Loucy (cell line): ENCODE results near the gene EDARADD.

Source experiments
- H2AFZ ChIP-seq: fragments of 200-600 bp; sonication (generic); 2 replicates; pipeline ENCODE4 v1.6.0; 2016; ENCODE audit warnings: antibody characterized with exemption, mild to moderate bottlenecking, low read length, moderate library complexity
- H3F3A ChIP-seq: fragments of 200-600 bp; 2 replicates; pipeline ENCODE4 v1.6.0; 2016; ENCODE audit warnings: antibody characterized with exemption, low read depth, mild to moderate bottlenecking
- H3K27me3 ChIP-seq: fragments of 200-600 bp; sonication (generic); 2 replicates; pipeline ENCODE4 v1.6.1; 2014; ENCODE audit warnings: low read length, mild to moderate bottlenecking; ENCODE audit not compliant: insufficient read depth, poor library complexity, severe bottlenecking
- H3K36me3 ChIP-seq: fragments of 200-600 bp; sonication (generic); 2 replicates; pipeline ENCODE4 v1.6.1; 2016; ENCODE audit warnings: low read length; ENCODE audit not compliant: insufficient read depth
- H3K4me1 ChIP-seq: fragments of 200-600 bp; sonication (generic); 2 replicates; pipeline ENCODE4 v1.5.1; 2014; ENCODE audit warnings: low read length, mild to moderate bottlenecking; ENCODE audit not compliant: insufficient read depth, poor library complexity, severe bottlenecking
- H3K4me2 ChIP-seq: fragments of 200-600 bp; sonication (generic); 2 replicates; pipeline ENCODE4 v1.6.0; 2014; ENCODE audit warnings: antibody characterized with exemption, low read length, low read depth, mild to moderate bottlenecking; ENCODE audit not compliant: poor library complexity, severe bottlenecking
- H3K4me3 ChIP-seq: fragments of 200-600 bp; sonication (generic); 2 replicates; pipeline ENCODE4 v1.5.1; 2014; ENCODE audit warnings: low read length, mild to moderate bottlenecking, mixed read lengths; ENCODE audit not compliant: poor library complexity, severe bottlenecking
- H3K79me2 ChIP-seq: fragments of 200-600 bp; sonication (generic); 2 replicates; pipeline ENCODE4 v1.6.1; 2014; ENCODE audit warnings: low read length; ENCODE audit not compliant: insufficient read depth
- H3K9ac ChIP-seq: fragments of 200-600 bp; sonication (generic); 2 replicates; pipeline ENCODE4 v1.6.0; 2014; ENCODE audit warnings: mild to moderate bottlenecking, low read depth, low read length, moderate library complexity; ENCODE audit not compliant: poor library complexity, severe bottlenecking
- H3K9me2 ChIP-seq: fragments of 200-600 bp; sonication (generic); replicated peaks from 2 replicates; pipeline ENCODE4 v1.6.1; 2016; ENCODE audit warnings: low read depth, low read length, mixed read lengths
- H3K9me3 ChIP-seq: fragments of 200-600 bp; sonication (generic); 2 replicates; pipeline ENCODE4 v1.6.1; 2014; ENCODE audit warnings: mild to moderate bottlenecking, antibody characterized with exemption, low read length, low read depth; ENCODE audit not compliant: insufficient read depth
- H4K20me1 ChIP-seq: fragments of 200-600 bp; sonication (generic); 2 replicates; pipeline ENCODE4 v1.6.0; 2014; ENCODE audit warnings: antibody characterized with exemption, low read length, mild to moderate bottlenecking; ENCODE audit not compliant: insufficient read depth, poor library complexity, severe bottlenecking
- EZH2phosphoT487 ChIP-seq: fragments of 200-600 bp; IDR thresholded peaks from 2 replicates; pipeline ENCODE4 v1.6.1; 2018; ENCODE audit warnings: antibody characterized with exemption, mild to moderate bottlenecking, moderate library complexity, borderline replicate concordance
- TF ChIP-seq, protein P1 (sequence below): fragments of 200-600 bp; sonication (generic); conservative IDR thresholded peaks from 2 replicates; pipeline ENCODE4 v1.5.1; 2014; ENCODE audit warnings: mild to moderate bottlenecking, antibody characterized with exemption, low read length

The EDARADD gene

DNA sequence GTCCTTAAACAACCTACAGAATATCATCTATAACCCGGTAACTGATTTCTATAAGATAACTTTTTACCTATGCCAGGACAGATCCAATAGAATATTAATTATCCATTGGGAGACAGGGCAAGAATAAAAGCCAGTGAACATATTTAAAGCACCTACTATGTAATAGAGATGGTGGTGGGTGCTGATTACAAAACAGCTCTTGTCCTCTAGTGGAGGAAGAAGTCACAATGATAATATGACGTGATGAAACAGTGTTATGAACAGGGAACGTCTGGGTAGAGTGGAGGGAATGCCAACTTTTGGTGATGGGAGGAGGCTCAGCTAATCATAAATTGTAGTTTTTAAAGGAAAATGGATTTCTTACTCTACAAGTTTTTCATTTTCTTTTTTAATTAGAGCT lies 132.0 kb downstream of the EDARADD start:
- Histone ChIP-seq H3K9ac (no peak overlapping the region), H4K20me1 (no peaks in the 10 kb centered on the region), H3K36me3 (peaks cover 6% of the 10 kb centered on the region; the same call in 1 of the 2 replicates), H3K9me3 (no peaks in the 10 kb centered on the region), H3K4me1 (peaks cover 10% of the 10 kb centered on the region), H3K4me3 (no peak overlapping the region), H2AFZ (no peak overlapping the region), H3F3A (no peaks in the 10 kb centered on the region), H3K4me2 (no peak overlapping the region), H3K79me2 (peaks cover 17% of the 10 kb centered on the region; the same call in 1 of the 2 replicates), H3K9me2 (no peaks in the 10 kb centered on the region), H3K27me3 (no peaks in the 10 kb centered on the region)
- TF ChIP-seq EZH2phosphoT487 = no peak
- TF ChIP-seq, protein P1, sequence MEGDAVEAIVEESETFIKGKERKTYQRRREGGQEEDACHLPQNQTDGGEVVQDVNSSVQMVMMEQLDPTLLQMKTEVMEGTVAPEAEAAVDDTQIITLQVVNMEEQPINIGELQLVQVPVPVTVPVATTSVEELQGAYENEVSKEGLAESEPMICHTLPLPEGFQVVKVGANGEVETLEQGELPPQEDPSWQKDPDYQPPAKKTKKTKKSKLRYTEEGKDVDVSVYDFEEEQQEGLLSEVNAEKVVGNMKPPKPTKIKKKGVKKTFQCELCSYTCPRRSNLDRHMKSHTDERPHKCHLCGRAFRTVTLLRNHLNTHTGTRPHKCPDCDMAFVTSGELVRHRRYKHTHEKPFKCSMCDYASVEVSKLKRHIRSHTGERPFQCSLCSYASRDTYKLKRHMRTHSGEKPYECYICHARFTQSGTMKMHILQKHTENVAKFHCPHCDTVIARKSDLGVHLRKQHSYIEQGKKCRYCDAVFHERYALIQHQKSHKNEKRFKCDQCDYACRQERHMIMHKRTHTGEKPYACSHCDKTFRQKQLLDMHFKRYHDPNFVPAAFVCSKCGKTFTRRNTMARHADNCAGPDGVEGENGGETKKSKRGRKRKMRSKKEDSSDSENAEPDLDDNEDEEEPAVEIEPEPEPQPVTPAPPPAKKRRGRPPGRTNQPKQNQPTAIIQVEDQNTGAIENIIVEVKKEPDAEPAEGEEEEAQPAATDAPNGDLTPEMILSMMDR = no peak

DNA sequence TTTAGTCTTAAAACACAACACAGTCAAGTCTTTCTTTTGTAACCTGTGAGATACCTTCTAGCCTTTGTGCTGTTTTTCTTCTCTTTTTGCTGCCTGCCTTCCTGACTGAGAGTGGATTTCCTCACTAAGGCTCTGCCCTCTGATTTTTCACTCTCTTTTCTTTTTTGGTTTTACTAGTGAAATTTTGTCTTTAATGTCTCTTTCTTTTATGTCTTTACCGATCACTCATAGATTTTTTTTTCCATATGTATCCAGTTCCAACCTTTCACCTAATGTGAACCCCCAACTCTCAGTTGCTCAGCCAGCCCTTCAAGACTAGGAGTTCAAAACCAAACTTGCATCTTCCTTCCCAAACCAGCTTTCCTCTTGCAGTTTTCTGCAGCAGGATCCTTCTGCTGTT lies 136.2 kb downstream of the EDARADD start:
- Histone ChIP-seq H3K9me3 (no peaks in the 10 kb centered on the region), H3K4me1 (no peaks in the 10 kb centered on the region), H3K4me2 (peak overlapping the region; percentile 11), H3K79me2 (peaks cover 13% of the 10 kb centered on the region; the same call in 1 of the 2 replicates), H3K36me3 (peaks cover 6% of the 10 kb centered on the region; the same call in 1 of the 2 replicates), H4K20me1 (no peaks in the 10 kb centered on the region), H3K9me2 (no peaks in the 10 kb centered on the region), H3K4me3 (no peak overlapping the region), H3K27me3 (no peaks in the 10 kb centered on the region), H2AFZ (no peak overlapping the region), H3K9ac (no peak overlapping the region), H3F3A (no peaks in the 10 kb centered on the region)
- TF ChIP-seq EZH2phosphoT487 = no peak
- TF ChIP-seq, protein P1 = no peak

DNA sequence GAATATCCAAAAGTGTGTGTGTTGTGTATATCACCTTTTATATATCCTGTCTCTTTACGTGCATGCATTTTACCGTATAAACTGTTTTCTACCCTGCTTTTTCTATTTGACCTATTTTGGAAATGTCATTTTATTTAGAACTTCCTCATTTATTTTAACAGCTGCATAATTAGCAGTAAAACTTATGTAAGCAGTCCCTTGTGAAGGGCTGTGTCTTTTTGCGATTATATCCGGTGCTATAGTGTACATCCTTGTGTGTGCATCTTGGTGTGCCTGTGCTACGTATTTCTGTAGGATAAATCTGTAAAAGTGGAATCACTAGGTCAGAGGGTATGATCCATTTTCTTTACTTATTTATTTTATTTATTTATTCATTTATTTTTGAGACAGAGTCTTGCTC lies 136.9 kb downstream of the EDARADD start:
- no peak overlapping the region for H3K9ac ChIP-seq
- H3K27me3 ChIP-seq = no peaks in the 10 kb centered on the region
- no peaks in the 10 kb centered on the region for H3K9me2 ChIP-seq
- no peaks in the 10 kb centered on the region for H3K9me3 ChIP-seq
- peaks cover 6% of the 10 kb centered on the region; the same call in 1 of the 2 replicates for H3K36me3 ChIP-seq
- H3K4me3 ChIP-seq = no peak overlapping the region
- H4K20me1 ChIP-seq = no peaks in the 10 kb centered on the region
- no peak for TF ChIP-seq EZH2phosphoT487
- TF ChIP-seq, protein P1 = no peak
- no peaks in the 10 kb centered on the region for H3F3A ChIP-seq
- peak overlapping the region; percentile 11 for H3K4me2 ChIP-seq
- H3K4me1 ChIP-seq = no peaks in the 10 kb centered on the region
- H3K79me2 ChIP-seq = peaks cover 8% of the 10 kb centered on the region; the same call in 1 of the 2 replicates
- H2AFZ ChIP-seq = no peak overlapping the region
